Astrocyte (in vitro differentiated cells and primary cell): ENCODE results near the gene GATB. TPM values are rescaled to one million over a fixed set of nuclear protein-coding genes. Genes with fewer than 3 reads are reported as not detected.
A peak's percentile ranks its signal among the peaks of the same experiment; 100 is the strongest.

Source experiments
- DNase-seq: peaks from one replicate; pipeline ENCODE4 v3.0.0-alpha.2; 2010; ENCODE audit warnings: low read depth
- FAIRE-seq: peaks from 2 replicates; lab custom pipeline; 2011; peaks lifted over from hg19 to GRCh38; lab: Jason Lieb, UNC
- H2AFZ ChIP-seq: 2 replicates; pipeline ENCODE4 v1.6.0; 2012; ENCODE audit warnings: low read depth, low read length, inconsistent platforms
- H3K27ac ChIP-seq: 2 replicates; pipeline ENCODE4 v1.5.1; 2011; ENCODE audit warnings: low read depth, low read length, inconsistent platforms
- H3K27me3 ChIP-seq: 2 replicates; pipeline ENCODE4 v1.6.0; 2011; ENCODE audit warnings: low read length, inconsistent platforms; ENCODE audit not compliant: insufficient read depth
- H3K36me3 ChIP-seq: 2 replicates; pipeline ENCODE4 v1.5.1; 2011; ENCODE audit warnings: low read length, inconsistent platforms; ENCODE audit not compliant: insufficient read depth
- H3K4me1 ChIP-seq: 2 replicates; pipeline ENCODE4 v1.5.1; 2011; ENCODE audit warnings: low read length, inconsistent platforms; ENCODE audit not compliant: insufficient read depth
- H3K4me2 ChIP-seq: 2 replicates; pipeline ENCODE4 v1.6.0; 2012; ENCODE audit warnings: low read length, inconsistent platforms
- H3K4me3 ChIP-seq: 2 replicates; pipeline ENCODE4 v1.5.1; 2011; ENCODE audit warnings: low read depth, mild to moderate bottlenecking, low read length, inconsistent platforms; ENCODE audit not compliant: insufficient read depth
- H3K79me2 ChIP-seq: 2 replicates; pipeline ENCODE4 v1.6.0; 2012; ENCODE audit warnings: mild to moderate bottlenecking, low read length, inconsistent platforms; ENCODE audit not compliant: insufficient read depth
- H3K9ac ChIP-seq: 2 replicates; pipeline ENCODE4 v1.6.0; 2012; ENCODE audit warnings: mild to moderate bottlenecking, low read length, inconsistent platforms
- H3K9me3 ChIP-seq: 2 replicates; pipeline ENCODE4 v1.5.1; 2012; ENCODE audit warnings: low read depth, mild to moderate bottlenecking, low read length, inconsistent platforms; ENCODE audit not compliant: insufficient read depth
- H4K20me1 ChIP-seq: 2 replicates; pipeline ENCODE4 v1.6.0; 2012; ENCODE audit warnings: low read length, inconsistent platforms; ENCODE audit not compliant: insufficient read depth
- H3K27ac Mint-ChIP-seq: one replicate; pipeline ENCODE4 v1.8.0; 2021; ENCODE audit warnings: mild to moderate bottlenecking, mixed read lengths; ENCODE audit not compliant: unreplicated experiment
- H3K27me3 Mint-ChIP-seq: one replicate; pipeline ENCODE4 v1.8.0; 2021; ENCODE audit warnings: low read depth, mixed read lengths; ENCODE audit not compliant: unreplicated experiment
- H3K36me3 Mint-ChIP-seq: one replicate; pipeline ENCODE4 v1.8.0; 2021; ENCODE audit warnings: low read depth, mixed read lengths; ENCODE audit not compliant: unreplicated experiment
- H3K4me1 Mint-ChIP-seq: one replicate; pipeline ENCODE4 v1.8.0; 2021; ENCODE audit warnings: low read depth, mixed read lengths; ENCODE audit not compliant: unreplicated experiment
- H3K4me3 Mint-ChIP-seq: one replicate; pipeline ENCODE4 v1.8.0; 2021; ENCODE audit warnings: mild to moderate bottlenecking, moderate library complexity, mixed read lengths; ENCODE audit not compliant: unreplicated experiment
- H3K9me3 Mint-ChIP-seq: one replicate; pipeline ENCODE4 v1.8.0; 2021; ENCODE audit warnings: mild to moderate bottlenecking, mixed read lengths; ENCODE audit not compliant: unreplicated experiment
- EZH2 ChIP-seq: IDR thresholded peaks from 2 replicates; pipeline ENCODE4 v1.6.1; 2012; ENCODE audit warnings: mild to moderate bottlenecking, low read length, inconsistent platforms; ENCODE audit not compliant: insufficient read depth
- total RNA-seq: library from RNA; stranded (reverse); gene quantifications from 2 replicates; pipeline ENCODE4 v1.2.1, GENCODE V29; 2021
- TF ChIP-seq, protein P1 (sequence below): IDR thresholded peaks from 2 replicates; pipeline ENCODE4 v1.5.1; 2011; ENCODE audit warnings: low read depth, mild to moderate bottlenecking, inconsistent platforms, low read length, moderate library complexity; ENCODE audit not compliant: insufficient read depth

Gene GATB
- total RNA-seq, 1 donor from 2014 or later: 20.8 TPM

DNA sequence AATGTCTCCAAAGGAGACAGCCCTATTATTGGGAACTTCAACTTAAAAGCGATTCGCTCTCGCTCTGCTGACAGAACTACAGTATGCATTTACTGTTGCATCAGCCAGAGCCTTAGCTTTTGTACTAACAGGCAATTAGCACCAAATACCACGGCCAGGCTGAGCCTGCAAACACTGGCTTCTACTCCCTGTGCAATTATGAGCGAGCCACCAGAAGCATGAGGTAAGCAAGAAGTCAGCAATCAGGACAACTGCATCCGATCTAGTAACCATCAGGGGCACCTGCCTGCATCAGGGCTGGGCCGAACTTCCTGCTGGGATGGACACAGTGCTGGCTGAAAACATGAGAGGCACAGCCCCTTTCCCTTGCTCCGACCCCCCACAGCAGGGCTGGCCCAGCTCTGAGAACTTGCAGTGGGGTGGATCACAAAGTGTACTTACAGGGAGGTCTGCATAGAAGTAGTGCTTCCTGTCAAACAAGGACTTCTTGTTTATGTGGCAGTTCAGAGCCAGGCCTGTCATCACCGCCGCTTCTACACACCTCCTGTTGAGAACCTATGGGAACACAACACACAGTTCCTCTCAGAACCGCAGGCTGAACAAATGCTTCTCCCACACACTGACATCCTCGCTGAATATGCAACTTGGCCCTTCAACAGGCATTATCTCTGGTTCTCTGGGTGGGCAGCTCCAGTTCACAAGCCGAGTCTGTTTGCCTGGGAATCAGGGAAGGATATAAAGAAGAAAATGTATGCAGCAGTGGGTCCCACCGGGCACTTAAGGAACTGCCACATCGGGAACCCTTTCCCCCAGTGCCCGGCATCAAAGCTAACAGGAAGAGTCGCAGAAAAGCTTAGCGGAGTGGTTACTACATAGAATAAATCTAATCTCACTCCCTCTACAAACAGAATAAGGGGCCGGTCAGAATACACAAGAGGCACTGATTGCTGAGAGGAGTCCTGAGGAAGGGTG is 41.5 kb downstream of the GATB start:
- no peak overlapping the region for H3K4me3 ChIP-seq
- no peak overlapping the region for H3K27ac ChIP-seq
- Mint-ChIP-seq H3K27ac (peak overlapping the region; percentile 82), H3K36me3 (peaks cover 4% of the 10 kb centered on the region), H3K27me3 (no peaks in the 10 kb centered on the region), H3K9me3 (no peaks in the 10 kb centered on the region), H3K4me1 (peaks cover 11% of the 10 kb centered on the region), H3K4me3 (no peak overlapping the region)
- peak overlapping the region; percentile 2 for H2AFZ ChIP-seq
- H3K4me2 ChIP-seq: no peak overlapping the region
- no peaks in the 10 kb centered on the region for H3K27me3 ChIP-seq
- FAIRE-seq (no peak), DNase-seq (no peak)
- no peak for TF ChIP-seq EZH2
- TF ChIP-seq, protein P1, sequence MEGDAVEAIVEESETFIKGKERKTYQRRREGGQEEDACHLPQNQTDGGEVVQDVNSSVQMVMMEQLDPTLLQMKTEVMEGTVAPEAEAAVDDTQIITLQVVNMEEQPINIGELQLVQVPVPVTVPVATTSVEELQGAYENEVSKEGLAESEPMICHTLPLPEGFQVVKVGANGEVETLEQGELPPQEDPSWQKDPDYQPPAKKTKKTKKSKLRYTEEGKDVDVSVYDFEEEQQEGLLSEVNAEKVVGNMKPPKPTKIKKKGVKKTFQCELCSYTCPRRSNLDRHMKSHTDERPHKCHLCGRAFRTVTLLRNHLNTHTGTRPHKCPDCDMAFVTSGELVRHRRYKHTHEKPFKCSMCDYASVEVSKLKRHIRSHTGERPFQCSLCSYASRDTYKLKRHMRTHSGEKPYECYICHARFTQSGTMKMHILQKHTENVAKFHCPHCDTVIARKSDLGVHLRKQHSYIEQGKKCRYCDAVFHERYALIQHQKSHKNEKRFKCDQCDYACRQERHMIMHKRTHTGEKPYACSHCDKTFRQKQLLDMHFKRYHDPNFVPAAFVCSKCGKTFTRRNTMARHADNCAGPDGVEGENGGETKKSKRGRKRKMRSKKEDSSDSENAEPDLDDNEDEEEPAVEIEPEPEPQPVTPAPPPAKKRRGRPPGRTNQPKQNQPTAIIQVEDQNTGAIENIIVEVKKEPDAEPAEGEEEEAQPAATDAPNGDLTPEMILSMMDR: no peak
- H4K20me1 ChIP-seq: no peaks in the 10 kb centered on the region
- peaks cover 3% of the 10 kb centered on the region for H3K4me1 ChIP-seq
- H3K9me3 ChIP-seq: no peaks in the 10 kb centered on the region
- H3K9ac ChIP-seq: no peak overlapping the region
- no peaks in the 10 kb centered on the region for H3K36me3 ChIP-seq
- H3K79me2 ChIP-seq: no peaks in the 10 kb centered on the region

DNA sequence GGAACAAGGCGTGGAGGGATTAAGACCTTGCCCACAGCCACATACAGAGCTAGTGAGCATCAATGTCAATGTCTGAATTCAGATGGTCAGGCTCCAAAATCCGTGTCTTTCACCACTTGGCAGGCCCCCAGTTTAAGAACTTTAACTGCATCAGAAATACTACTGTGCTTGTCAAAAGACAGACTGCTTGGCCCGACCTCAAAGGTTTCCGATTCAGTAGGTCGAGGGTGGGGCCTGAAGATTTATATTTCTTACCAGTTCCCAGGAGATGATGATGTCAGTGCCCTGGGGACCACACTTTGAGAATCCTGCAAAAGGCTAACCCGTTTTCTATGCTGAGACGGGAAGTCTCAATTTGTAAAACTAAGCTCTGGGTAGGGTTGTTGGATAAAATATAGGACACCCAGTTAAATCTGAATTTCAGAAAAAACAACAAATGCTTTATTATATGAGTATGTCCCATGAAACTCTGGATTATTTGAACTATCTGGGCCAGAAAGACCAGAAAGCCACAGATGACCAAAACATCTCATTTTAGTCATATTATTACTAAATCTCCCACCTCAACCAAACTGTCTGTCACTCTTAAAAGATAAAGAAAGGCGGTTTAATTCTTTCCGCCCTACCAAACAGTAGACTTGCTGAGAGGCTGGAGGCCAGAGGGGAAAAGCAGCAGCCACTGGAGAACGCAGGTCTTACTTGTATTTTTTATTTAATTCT is 42.7 kb downstream of the GATB start:
- no peaks in the 10 kb centered on the region for H4K20me1 ChIP-seq
- Mint-ChIP-seq H3K27ac (peak overlapping the region; percentile 82), H3K4me3 (peak overlapping the region; percentile 40), H3K4me1 (peaks cover 11% of the 10 kb centered on the region), H3K36me3 (peaks cover 7% of the 10 kb centered on the region), H3K27me3 (no peaks in the 10 kb centered on the region), H3K9me3 (no peaks in the 10 kb centered on the region)
- no peak overlapping the region for H2AFZ ChIP-seq
- no peak overlapping the region for H3K27ac ChIP-seq
- DNase-seq (no peak), FAIRE-seq (no peak)
- peaks cover 3% of the 10 kb centered on the region for H3K4me1 ChIP-seq
- no peaks in the 10 kb centered on the region for H3K27me3 ChIP-seq
- H3K9ac ChIP-seq: no peak overlapping the region
- H3K36me3 ChIP-seq: no peaks in the 10 kb centered on the region
- no peak overlapping the region for H3K4me2 ChIP-seq
- no peak overlapping the region for H3K4me3 ChIP-seq
- H3K79me2 ChIP-seq: no peaks in the 10 kb centered on the region
- TF ChIP-seq EZH2: no peak
- TF ChIP-seq, protein P1: no peak
- H3K9me3 ChIP-seq: no peaks in the 10 kb centered on the region
